IMR-90 (cell line): ENCODE results near the gene GSDMA. TPM values are rescaled to one million over a fixed set of nuclear protein-coding genes. Genes with fewer than 3 reads are reported as not detected.
A peak's percentile ranks its signal among the peaks of the same experiment; 100 is the strongest.

Experiments
- ATAC-seq: fragments of 200-7000 bp; cut with Tn5 transposase; 2 replicates; pipeline ENCODE4 v1.9.1; 2020; ENCODE audit warnings: low read depth, mild to moderate bottlenecking, moderate library complexity
- BruUV-seq: library from RNA; stranded (reverse); fragments of 400-500 nt; replicated peaks from 2 replicates; lab custom pipeline; 2021; lab: Mats Ljungman, UMichigan
- CTCF ChIA-PET: fragments of 300-600 bp; formaldehyde crosslinking; extraction: SDS; loops from one replicate; lab custom pipeline; 2021; ENCODE audit warnings: antibody characterized with exemption; lab: Yijun Ruan, JAX
- POLR2A ChIA-PET: fragments of 300-600 bp; sonication (Branson Sonifier 250); formaldehyde crosslinking; loops from one replicate; lab custom pipeline; 2022; ENCODE audit warnings: antibody characterized with exemption; ENCODE audit not compliant: unreplicated experiment; lab: Charles Lee
- DNase-seq: peaks from one replicate; pipeline ENCODE4 v3.0.0; 2013
- H2AFZ ChIP-seq: replicated peaks from 2 replicates; pipeline ENCODE3; 2013; ENCODE audit warnings: low read length, mild to moderate bottlenecking; ENCODE audit not compliant: poor library complexity
- H2AK5ac ChIP-seq: 2 replicates; pipeline ENCODE4 v1.6.1; 2013; ENCODE audit warnings: low read depth, low read length, inconsistent platforms
- H2AK9ac ChIP-seq: replicated peaks from 2 replicates; pipeline ENCODE3; 2013; ENCODE audit warnings: mild to moderate bottlenecking, low read depth, low read length, moderate library complexity; ENCODE audit not compliant: poor library complexity
- H2BK120ac ChIP-seq: 2 replicates; pipeline ENCODE4 v1.6.1; 2013; ENCODE audit warnings: low read depth, low read length, inconsistent platforms
- H2BK15ac ChIP-seq: 3 replicates; pipeline ENCODE4 v1.6.1; 2013; ENCODE audit warnings: low read depth, low read length, inconsistent platforms
- H2BK20ac ChIP-seq: 2 replicates; pipeline ENCODE4 v1.6.1; 2013; ENCODE audit warnings: low read depth, mild to moderate bottlenecking, inconsistent platforms, low read length, moderate library complexity
- H2BK5ac ChIP-seq: 2 replicates; pipeline ENCODE4 v1.6.1; 2013; ENCODE audit warnings: mild to moderate bottlenecking, low read depth, low read length, inconsistent platforms; ENCODE audit not compliant: poor library complexity, severe bottlenecking
- H3K14ac ChIP-seq: replicated peaks from 2 replicates; pipeline ENCODE4 v1.6.1; 2013; ENCODE audit warnings: low read depth, low read length, inconsistent platforms
- H3K18ac ChIP-seq: 2 replicates; pipeline ENCODE4 v1.6.1; 2013; ENCODE audit warnings: low read depth, low read length, control low read depth
- H3K23ac ChIP-seq: 2 replicates; pipeline ENCODE4 v1.6.1; 2013; ENCODE audit warnings: low read depth, low read length, inconsistent platforms
- H3K27ac ChIP-seq: 2 replicates; pipeline ENCODE4 v1.5.1; 2013; ENCODE audit warnings: mild to moderate bottlenecking, control low read depth, low read length; ENCODE audit not compliant: insufficient read depth
- H3K27me3 ChIP-seq: 2 replicates; pipeline ENCODE4 v1.6.1; 2013; ENCODE audit warnings: low read length; ENCODE audit not compliant: control insufficient read depth, insufficient read depth
- H3K36me3 ChIP-seq: 2 replicates; pipeline ENCODE4 v1.6.1; 2013; ENCODE audit warnings: low read length, mixed read lengths; ENCODE audit not compliant: control insufficient read depth, insufficient read depth
- H3K4ac ChIP-seq: 2 replicates; pipeline ENCODE4 v1.6.1; 2013; ENCODE audit warnings: low read depth, low read length, inconsistent platforms
- H3K4me1 ChIP-seq: 2 replicates; pipeline ENCODE4 v1.6.1; 2013; ENCODE audit warnings: low read length, mixed read lengths; ENCODE audit not compliant: control insufficient read depth, insufficient read depth
- H3K4me2 ChIP-seq: 2 replicates; pipeline ENCODE4 v1.6.1; 2013; ENCODE audit warnings: low read depth, mild to moderate bottlenecking, control low read depth, low read length, moderate library complexity
- H3K4me3 ChIP-seq: 2 replicates; pipeline ENCODE4 v1.5.1; 2013; ENCODE audit warnings: low read depth, mild to moderate bottlenecking, control low read depth, low read length, moderate library complexity; ENCODE audit not compliant: insufficient read depth
- H3K56ac ChIP-seq: 2 replicates; pipeline ENCODE4 v1.6.1; 2013; ENCODE audit warnings: low read length, inconsistent platforms; ENCODE audit not compliant: insufficient read depth; ENCODE audit errors: extremely low read depth
- H3K79me1 ChIP-seq, 2 experiments: 2 replicates each; pipeline ENCODE4 v1.6.1; 2013; ENCODE audit warnings: low read length in 2 of 2, inconsistent platforms in 1 of 2, low read depth in 1 of 2
- H3K9ac ChIP-seq: 2 replicates; pipeline ENCODE4 v1.6.1; 2013; ENCODE audit warnings: low read depth, low read length, control low read depth
- H3K9me1 ChIP-seq: 2 replicates; pipeline ENCODE4 v1.6.1; 2013; ENCODE audit warnings: low read length, inconsistent platforms; ENCODE audit not compliant: insufficient read depth
- H3K9me3 ChIP-seq: 2 replicates; pipeline ENCODE4 v1.6.1; 2013; ENCODE audit warnings: low read length; ENCODE audit not compliant: control insufficient read depth, insufficient read depth
- H4K20me1 ChIP-seq: 2 replicates; pipeline ENCODE4 v1.6.1; 2013; ENCODE audit warnings: low read length, inconsistent platforms; ENCODE audit not compliant: insufficient read depth
- H4K5ac ChIP-seq: 2 replicates; pipeline ENCODE4 v1.6.1; 2013; ENCODE audit warnings: mild to moderate bottlenecking, low read depth, low read length, control low read depth
- H4K8ac ChIP-seq, 2 experiments: 2 replicates each; pipeline ENCODE4 v1.6.1; 2013; ENCODE audit warnings: low read depth in 2 of 2, low read length in 2 of 2, control low read depth in 1 of 2, inconsistent platforms in 1 of 2
- H4K91ac ChIP-seq: 2 replicates; pipeline ENCODE4 v1.6.1; 2013; ENCODE audit warnings: low read depth, low read length, inconsistent platforms; ENCODE audit not compliant: insufficient read depth
- BHLHE40 ChIP-seq: fragments of 150-350 bp; IDR thresholded peaks from 2 replicates; pipeline ENCODE4 v1.6.1; 2016; ENCODE audit warnings: mild to moderate bottlenecking, low read depth, low read length
- CEBPB ChIP-seq: IDR thresholded peaks from 2 replicates; pipeline ENCODE4 v1.6.1; 2012; ENCODE audit warnings: low read depth, low read length, improper control_type of control experiment
- CHD1 ChIP-seq: IDR thresholded peaks from 2 replicates; pipeline ENCODE4 v1.6.1; 2012; ENCODE audit warnings: low read depth, low read length, improper control_type of control experiment
- CTCF ChIP-seq: conservative IDR thresholded peaks from 2 replicates; pipeline ENCODE4 v1.5.1; 2012; ENCODE audit warnings: mild to moderate bottlenecking, low read depth, low read length, improper control_type of control experiment
- ELK1 ChIP-seq: fragments of 150-350 bp; IDR thresholded peaks from 2 replicates; pipeline ENCODE4 v1.6.1; 2016; ENCODE audit warnings: low read depth, mild to moderate bottlenecking, low read length, moderate library complexity, borderline replicate concordance
- MAFK ChIP-seq: IDR thresholded peaks from 2 replicates; pipeline ENCODE4 v1.6.1; 2012; ENCODE audit warnings: low read depth, low read length, improper control_type of control experiment
- MAZ ChIP-seq: IDR thresholded peaks from 2 replicates; pipeline ENCODE4 v1.6.1; 2012; ENCODE audit warnings: low read depth, mild to moderate bottlenecking, low read length, improper control_type of control experiment, moderate library complexity, borderline replicate concordance
- MXI1 ChIP-seq: IDR thresholded peaks from 2 replicates; pipeline ENCODE4 v1.6.1; 2012; ENCODE audit warnings: low read depth, mild to moderate bottlenecking, low read length, moderate library complexity, borderline replicate concordance
- NFE2L2 ChIP-seq: fragments of 150-350 bp; IDR thresholded peaks from 2 replicates; pipeline ENCODE4 v1.6.1; 2016; ENCODE audit warnings: low read depth, mild to moderate bottlenecking, low read length
- POLR2A ChIP-seq: IDR thresholded peaks from 2 replicates; pipeline ENCODE4 v1.6.1; 2012; ENCODE audit warnings: mild to moderate bottlenecking, low read depth, low read length
- RCOR1 ChIP-seq: IDR thresholded peaks from 2 replicates; pipeline ENCODE4 v1.6.1; 2012; ENCODE audit warnings: mild to moderate bottlenecking, low read length, improper control_type of control experiment; ENCODE audit not compliant: insufficient replicate concordance
- RFX5 ChIP-seq: IDR thresholded peaks from 2 replicates; pipeline ENCODE4 v1.8.0; 2012; ENCODE audit warnings: low read depth, mild to moderate bottlenecking, low read length, moderate library complexity
- SMC3 ChIP-seq: fragments of 150-350 bp; IDR thresholded peaks from 2 replicates; pipeline ENCODE4 v1.6.1; 2016; ENCODE audit warnings: low read depth, mild to moderate bottlenecking, antibody characterized with exemption, low read length, moderate library complexity
- USF2 ChIP-seq: fragments of 150-350 bp; IDR thresholded peaks from 2 replicates; pipeline ENCODE4 v1.6.1; 2017; ENCODE audit warnings: mild to moderate bottlenecking, antibody characterized with exemption, low read length, low read depth
- WGBS, 2 experiments: methylation state at CpG; one replicate each; pipeline versions ENCODE4 v1.1.5 to v1.1.7; 2013; ENCODE audit warnings: missing lambda C conversion rate in 2 of 2; ENCODE audit not compliant: insufficient read length in 1 of 2; ENCODE audit errors: extremely low coverage in 2 of 2; 5-methylcytosine and 5-hydroxymethylcytosine counted together
- dilution Hi-C: fragments of 300-500 bp; cut with HindIII; formaldehyde crosslinking; loops from one replicate; pipeline ENCODE4 v1.14.3; 2018; ENCODE audit warnings: low sequenced_read_pairs; ENCODE audit not compliant: unreplicated experiment
- in situ Hi-C: fragments of 300-500 bp; cut with MboI; formaldehyde crosslinking; loops from 3 replicates; pipeline ENCODE4 v1.14.3; 2019; ENCODE audit warnings: low sequenced_read_pairs, inconsistent platforms, mixed read lengths
- intact Hi-C: fragments of 100-400 bp; cut with micrococcal nuclease; formaldehyde crosslinking; loops from 2 replicates; pipeline ENCODE4 v1.10.0; 2022
- polyA plus RNA-seq, 3 experiments: library from polyadenylated mRNA; depleted of rRNA; stranded (reverse); fragments of >200 nt; gene quantifications; 2 replicates each; pipeline ENCODE4 v1.2.3, GENCODE V29; 2012; ENCODE audit warnings: low replicate concordance in 1 of 3
- total RNA-seq: library from RNA; depleted of rRNA; stranded (reverse); fragments of >200 nt; gene quantifications from 2 replicates; pipeline ENCODE4 v1.2.3, GENCODE V29; 2012

Gene GSDMA
- total and polyA plus RNA-seq, 2 of the 4 experiments (the other 2 are of a cell fraction) = not detected

GRCh38 chr17:39999067-39999466, 36.3 kb downstream of the GSDMA start:
- Histone ChIP-seq H3K4me2 (no peak overlapping the region), H4K5ac (no peak overlapping the region), H3K4me1 (no peaks in the 10 kb centered on the region), H2BK5ac (no peak overlapping the region), H3K9me3 (no peaks in the 10 kb centered on the region), H3K27ac (no peak overlapping the region), H3K9ac (no peak overlapping the region), H2BK120ac (no peak overlapping the region), H4K20me1 (no peaks in the 10 kb centered on the region; the same call in 1 of the 2 replicates), H3K4me3 (no peak overlapping the region), H2AK5ac (no peak overlapping the region), H2AK9ac (no peak overlapping the region), H2BK15ac (no peak overlapping the region), H3K79me1 (peaks cover 0 to 1% of the 10 kb centered on the region in 2 experiments; a peak in 1 of 4 replicates), H4K8ac (no peak overlapping the region), H3K4ac (no peak overlapping the region), H3K27me3 (no peaks in the 10 kb centered on the region), H3K18ac (no peak overlapping the region), H3K14ac (no peak overlapping the region), H3K9me1 (no peaks in the 10 kb centered on the region), H4K91ac (no peak overlapping the region), H2BK20ac (no peak overlapping the region), H2AFZ (no peak overlapping the region), H3K23ac (no peak overlapping the region), H3K56ac (no peak overlapping the region), H3K36me3 (peaks cover 41% of the 10 kb centered on the region)
- dilution Hi-C loops (no loop called here), in situ Hi-C loops (no loop called here), intact Hi-C loops (no loop called here)
- no TSS peak for BruUV-seq
- no CpG with 5 or more reads among the region's 4 CpGs for WGBS, 2 experiments
- ChIA-PET POLR2A (no interaction called here), CTCF (interaction anchor here (0.7 kb wide), 1 partner anchor 357 kb away, joined by 3 read pairs; no protein-coding TSS in a partner anchor)
- ATAC-seq = peak; percentile 60; the same call in 1 of the 2 replicates
- peak; percentile 33 for DNase-seq
- TF ChIP-seq CEBPB (no peak), MXI1 (no peak), CTCF (no peak), MAFK (no peak), BHLHE40 (no peak), CHD1 (no peak), NFE2L2 (no peak), RFX5 (no peak), MAZ (no peak), POLR2A (no peak), USF2 (no peak), RCOR1 (no peak), ELK1 (no peak), SMC3 (no peak)
